OCI-LY3 (cell line): ENCODE results near the gene POU3F3.

Source experiments
- H2AFZ ChIP-seq: fragments of 200-600, 300-600 bp; shearing (Covaris generic); 2 replicates; pipeline ENCODE4 v1.6.0; 2014; ENCODE audit warnings: antibody characterized with exemption, low read depth, low read length
- H3K27ac ChIP-seq: fragments of 200-600, 300-600 bp; sonication (generic); 2 replicates; pipeline ENCODE4 v1.5.1; 2014; ENCODE audit warnings: mild to moderate bottlenecking, low read length, moderate library complexity, mixed read lengths
- H3K27me3 ChIP-seq: fragments of 200-600, 300-600 bp; sonication (generic); 2 replicates; pipeline ENCODE4 v1.6.1; 2014; ENCODE audit warnings: low read depth, low read length, mixed read lengths
- H3K36me3 ChIP-seq: fragments of 200-600, 300-600 bp; sonication (generic); replicated peaks from 2 replicates; pipeline ENCODE3; 2014; ENCODE audit warnings: low read depth, low read length, mixed read lengths
- H3K4me1 ChIP-seq: fragments of 300-600, 200-600 bp; sonication (generic); 2 replicates; pipeline ENCODE4 v1.6.1; 2014; ENCODE audit warnings: low read length, mixed read lengths
- H3K4me2 ChIP-seq: fragments of 200-600, 300-600 bp; sonication (generic); 2 replicates; pipeline ENCODE4 v1.6.1; 2014; ENCODE audit warnings: low read length, mixed read lengths
- H3K4me3 ChIP-seq: fragments of 300-600, 200-600 bp; sonication (generic); 2 replicates; pipeline ENCODE4 v1.5.1; 2014; ENCODE audit warnings: antibody characterized with exemption, mild to moderate bottlenecking, low read length, moderate library complexity
- H3K79me2 ChIP-seq: fragments of 300-600, 200-600 bp; shearing (Covaris generic); 2 replicates; pipeline ENCODE4 v1.6.1; 2014; ENCODE audit warnings: mild to moderate bottlenecking, low read length, mixed read lengths
- H3K9ac ChIP-seq: fragments of 300-600, 200-600 bp; shearing (Covaris generic); 2 replicates; pipeline ENCODE4 v1.6.0; 2014; ENCODE audit warnings: mild to moderate bottlenecking, low read length, moderate library complexity
- H3K9me3 ChIP-seq: fragments of 200-600, 300-600 bp; shearing (Covaris generic); 2 replicates; pipeline ENCODE4 v1.6.1; 2014; ENCODE audit warnings: low read length, mixed read lengths; ENCODE audit not compliant: insufficient read depth
- H4K20me1 ChIP-seq: fragments of 200-600, 300-600 bp; sonication (generic); 2 replicates; pipeline ENCODE4 v1.6.1; 2016; ENCODE audit warnings: low read length, mixed read lengths; ENCODE audit not compliant: insufficient read depth
- EZH2phosphoT487 ChIP-seq: fragments of 200-600 bp; shearing (Covaris generic); IDR thresholded peaks from 2 replicates; pipeline ENCODE4 v1.6.1; 2018; ENCODE audit warnings: antibody characterized with exemption, mixed run types, low read depth
- TF ChIP-seq, protein P1 (sequence below): fragments of 200-600, 300-600 bp; sonication (generic); IDR thresholded peaks from 2 replicates; pipeline ENCODE4 v1.5.1; 2014; ENCODE audit warnings: antibody characterized with exemption, low read length, low read depth

Gene POU3F3

DNA sequence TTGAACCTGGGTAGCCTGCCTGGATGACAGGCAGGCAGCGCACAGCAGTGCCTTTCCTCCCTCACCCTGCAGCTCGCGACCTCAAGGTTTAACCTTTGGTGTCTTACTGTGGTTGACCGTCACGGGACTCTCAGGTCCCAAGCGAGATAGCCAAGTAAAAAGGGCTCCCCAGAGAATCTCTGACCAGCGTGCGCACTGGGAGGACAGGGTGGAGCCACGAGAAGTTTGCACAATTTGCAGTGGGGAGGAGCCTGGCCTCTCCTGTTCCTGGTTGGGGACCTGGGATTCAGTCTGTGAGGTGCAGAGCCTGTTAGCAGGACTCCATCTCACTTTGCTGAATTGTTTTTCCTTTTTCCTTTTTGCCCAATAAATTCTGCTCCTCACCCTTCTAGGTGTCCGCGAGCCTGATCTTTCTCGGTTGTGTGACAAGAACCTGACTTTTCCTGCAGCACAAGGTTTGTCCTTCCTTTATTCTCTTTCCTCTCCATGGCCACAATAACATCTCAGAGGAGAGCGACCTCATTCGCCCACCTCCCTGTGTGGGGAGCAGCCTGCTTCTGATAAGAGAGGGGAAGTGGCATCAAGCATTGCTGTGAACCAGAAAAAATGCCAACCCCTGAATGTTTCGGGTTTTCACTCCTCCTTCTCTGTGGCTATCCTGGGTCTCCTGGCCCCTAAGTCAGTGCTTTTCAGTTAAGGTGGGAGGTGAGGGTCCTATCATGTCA, 36.2 kb downstream of the POU3F3 start:
- no peak overlapping the region for H3K4me3 ChIP-seq
- no peak overlapping the region for H2AFZ ChIP-seq
- no peaks in the 10 kb centered on the region for H3K36me3 ChIP-seq
- H3K27me3 ChIP-seq = peaks cover 4% of the 10 kb centered on the region
- H3K27ac ChIP-seq = no peak overlapping the region
- H3K79me2 ChIP-seq = no peaks in the 10 kb centered on the region
- no peaks in the 10 kb centered on the region for H3K4me1 ChIP-seq
- no peak overlapping the region for H3K4me2 ChIP-seq
- H3K9me3 ChIP-seq = no peaks in the 10 kb centered on the region
- no peak for TF ChIP-seq EZH2phosphoT487
- TF ChIP-seq, protein P1, sequence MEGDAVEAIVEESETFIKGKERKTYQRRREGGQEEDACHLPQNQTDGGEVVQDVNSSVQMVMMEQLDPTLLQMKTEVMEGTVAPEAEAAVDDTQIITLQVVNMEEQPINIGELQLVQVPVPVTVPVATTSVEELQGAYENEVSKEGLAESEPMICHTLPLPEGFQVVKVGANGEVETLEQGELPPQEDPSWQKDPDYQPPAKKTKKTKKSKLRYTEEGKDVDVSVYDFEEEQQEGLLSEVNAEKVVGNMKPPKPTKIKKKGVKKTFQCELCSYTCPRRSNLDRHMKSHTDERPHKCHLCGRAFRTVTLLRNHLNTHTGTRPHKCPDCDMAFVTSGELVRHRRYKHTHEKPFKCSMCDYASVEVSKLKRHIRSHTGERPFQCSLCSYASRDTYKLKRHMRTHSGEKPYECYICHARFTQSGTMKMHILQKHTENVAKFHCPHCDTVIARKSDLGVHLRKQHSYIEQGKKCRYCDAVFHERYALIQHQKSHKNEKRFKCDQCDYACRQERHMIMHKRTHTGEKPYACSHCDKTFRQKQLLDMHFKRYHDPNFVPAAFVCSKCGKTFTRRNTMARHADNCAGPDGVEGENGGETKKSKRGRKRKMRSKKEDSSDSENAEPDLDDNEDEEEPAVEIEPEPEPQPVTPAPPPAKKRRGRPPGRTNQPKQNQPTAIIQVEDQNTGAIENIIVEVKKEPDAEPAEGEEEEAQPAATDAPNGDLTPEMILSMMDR = no peak
- H4K20me1 ChIP-seq = no peaks in the 10 kb centered on the region
- no peak overlapping the region for H3K9ac ChIP-seq

DNA sequence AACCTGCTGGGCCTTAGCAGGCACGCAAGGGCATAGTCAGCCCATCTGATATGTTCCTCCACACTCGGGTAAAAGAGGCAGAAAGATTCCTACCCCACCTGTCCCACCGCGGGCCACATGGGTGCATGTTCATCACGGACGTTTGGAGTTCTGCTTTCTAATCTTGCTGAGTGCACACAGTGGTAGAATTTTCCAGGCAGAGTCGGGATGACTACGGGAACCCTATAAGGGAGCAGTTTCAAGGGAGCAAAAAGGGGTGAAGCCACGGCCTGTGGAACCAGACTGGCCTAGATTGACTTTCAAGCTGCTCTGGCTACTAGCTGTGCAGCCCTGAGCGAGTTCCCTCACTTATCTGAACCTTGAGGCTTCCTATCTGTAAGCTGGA, 36.8 kb downstream of the POU3F3 start:
- no peak for TF ChIP-seq EZH2phosphoT487
- TF ChIP-seq, protein P1 = no peak
- no peak overlapping the region for H3K9ac ChIP-seq
- no peaks in the 10 kb centered on the region for H3K79me2 ChIP-seq
- 0 out of 2 replicates have a peak, but pooled peaks cover 1% of the 10 kb centered on the region for H3K27me3 ChIP-seq
- H3K27ac ChIP-seq = no peak overlapping the region
- no peaks in the 10 kb centered on the region for H3K4me1 ChIP-seq
- no peak overlapping the region for H3K4me3 ChIP-seq
- no peaks in the 10 kb centered on the region for H3K9me3 ChIP-seq
- H4K20me1 ChIP-seq = no peaks in the 10 kb centered on the region
- no peak overlapping the region for H3K4me2 ChIP-seq
- no peaks in the 10 kb centered on the region for H3K36me3 ChIP-seq
- H2AFZ ChIP-seq = no peak overlapping the region

DNA sequence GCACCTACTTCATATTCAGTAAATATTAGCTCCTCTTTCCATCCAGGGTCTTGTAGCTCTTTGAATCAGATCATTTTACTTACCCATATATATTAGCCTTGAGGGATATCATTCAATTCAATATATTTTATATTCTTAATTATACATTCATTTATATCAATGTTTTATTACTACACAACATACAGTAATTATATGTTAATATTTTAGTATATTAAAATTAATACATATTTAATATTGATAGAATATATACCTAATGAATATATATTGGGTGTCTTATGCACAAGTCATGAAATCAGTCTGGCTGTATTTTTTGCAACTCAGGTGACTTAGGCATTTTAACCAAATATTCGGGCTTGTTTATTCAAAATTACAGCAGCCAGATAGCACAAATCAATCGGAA, 37.2 kb downstream of the POU3F3 start:
- no peak overlapping the region for H3K4me3 ChIP-seq
- H3K27ac ChIP-seq = no peak overlapping the region
- H3K4me2 ChIP-seq = no peak overlapping the region
- H3K9me3 ChIP-seq = no peaks in the 10 kb centered on the region
- TF ChIP-seq, protein P1 = no peak
- TF ChIP-seq EZH2phosphoT487 = no peak
- H3K9ac ChIP-seq = no peak overlapping the region
- 0 out of 2 replicates have a peak, but pooled peaks cover 3% of the 10 kb centered on the region for H3K27me3 ChIP-seq
- H4K20me1 ChIP-seq = no peaks in the 10 kb centered on the region
- no peaks in the 10 kb centered on the region for H3K79me2 ChIP-seq
- no peaks in the 10 kb centered on the region for H3K36me3 ChIP-seq
- H3K4me1 ChIP-seq = no peaks in the 10 kb centered on the region
- H2AFZ ChIP-seq = no peak overlapping the region

DNA sequence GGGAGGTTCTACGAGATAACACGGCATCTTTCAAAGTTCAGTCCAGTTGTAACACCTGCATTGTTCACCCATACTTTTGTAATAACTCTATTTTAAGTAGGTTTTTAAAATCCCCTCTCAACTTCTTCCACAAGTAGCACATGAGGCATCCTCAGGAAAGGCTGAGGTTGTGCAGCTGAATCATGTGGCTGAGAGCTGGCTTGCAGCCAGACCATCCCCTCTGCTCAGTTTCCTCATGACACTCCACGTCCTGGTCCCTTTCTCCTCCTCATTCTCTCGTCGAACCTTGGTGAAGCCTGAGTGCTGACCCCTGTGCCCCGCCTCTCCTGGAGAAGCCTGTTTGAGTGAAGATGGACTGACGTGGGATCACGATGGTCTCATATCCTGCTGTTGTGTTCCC, 42.5 kb downstream of the POU3F3 start:
- H3K4me2 ChIP-seq = no peak overlapping the region
- no peaks in the 10 kb centered on the region for H3K9me3 ChIP-seq
- no peak for TF ChIP-seq EZH2phosphoT487
- TF ChIP-seq, protein P1 = no peak
- H3K27ac ChIP-seq = no peak overlapping the region
- no peak overlapping the region for H2AFZ ChIP-seq
- H3K4me3 ChIP-seq = no peak overlapping the region
- H3K9ac ChIP-seq = no peak overlapping the region
- no peaks in the 10 kb centered on the region for H4K20me1 ChIP-seq
- H3K79me2 ChIP-seq = no peaks in the 10 kb centered on the region
- H3K36me3 ChIP-seq = no peaks in the 10 kb centered on the region
- no peaks in the 10 kb centered on the region for H3K4me1 ChIP-seq
- H3K27me3 ChIP-seq = 0 out of 2 replicates have a peak, but pooled peaks cover 3% of the 10 kb centered on the region
